HG03039 (cell line): ENCODE data around the gene GPS1.

Experiments
- ATAC-seq: cut with Tn5 transposase; IDR thresholded peaks from one replicate; pipeline ENCODE4 v1.9.1; 2021; ENCODE audit warnings: mild to moderate bottlenecking, moderate library complexity; ENCODE audit not compliant: unreplicated experiment

Gene GPS1

DNA sequence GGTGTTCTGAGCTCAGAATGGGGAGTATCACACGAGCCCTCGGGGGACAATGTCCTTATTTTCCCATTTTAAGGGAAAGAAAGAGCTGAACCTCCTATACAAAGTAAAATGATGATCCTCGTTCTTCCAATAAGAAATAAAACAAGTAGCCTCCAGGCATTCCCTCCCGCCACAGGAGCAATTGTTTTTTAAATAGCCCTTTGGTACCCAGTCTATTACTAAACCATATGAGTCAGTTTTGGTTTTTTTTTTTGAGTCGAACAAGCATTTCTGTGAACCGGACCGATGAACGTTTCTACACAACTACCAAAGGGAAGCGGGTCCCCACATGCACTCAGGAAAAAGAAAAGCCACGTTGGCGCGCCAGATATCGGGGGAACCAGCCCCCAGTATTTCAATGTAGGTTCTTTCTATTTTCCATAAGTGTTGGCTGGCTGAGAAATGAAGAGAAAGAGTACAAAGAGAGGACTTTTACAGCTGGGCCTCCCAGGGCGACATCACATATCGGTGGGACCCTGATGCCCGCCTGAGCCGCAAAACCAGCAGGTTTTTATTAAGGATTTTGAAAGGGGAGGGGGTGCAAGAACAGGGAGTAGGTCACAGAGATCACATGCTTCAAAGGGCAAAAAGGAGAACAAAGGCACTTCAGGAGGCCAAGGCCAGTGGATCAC lies 10.4 kb upstream of the GPS1 start:
- no peak for ATAC-seq

DNA sequence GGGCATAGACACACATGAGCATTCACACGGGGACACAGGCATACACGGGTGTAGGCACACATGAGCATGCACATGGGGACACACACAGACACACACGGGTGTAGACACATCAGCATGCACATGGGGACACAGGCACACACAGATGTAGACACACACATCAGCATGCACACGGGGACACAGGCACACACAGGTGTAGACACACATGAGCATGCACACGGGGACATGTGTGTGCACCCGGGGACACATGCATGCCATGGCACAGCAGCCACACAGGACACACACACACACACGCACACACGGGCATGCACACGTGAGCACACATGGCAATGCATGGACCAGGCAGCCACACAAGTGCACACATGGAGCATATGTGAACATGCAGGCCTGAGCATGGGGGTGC lies 9.0 kb upstream of the GPS1 start:
- no peak for ATAC-seq

DNA sequence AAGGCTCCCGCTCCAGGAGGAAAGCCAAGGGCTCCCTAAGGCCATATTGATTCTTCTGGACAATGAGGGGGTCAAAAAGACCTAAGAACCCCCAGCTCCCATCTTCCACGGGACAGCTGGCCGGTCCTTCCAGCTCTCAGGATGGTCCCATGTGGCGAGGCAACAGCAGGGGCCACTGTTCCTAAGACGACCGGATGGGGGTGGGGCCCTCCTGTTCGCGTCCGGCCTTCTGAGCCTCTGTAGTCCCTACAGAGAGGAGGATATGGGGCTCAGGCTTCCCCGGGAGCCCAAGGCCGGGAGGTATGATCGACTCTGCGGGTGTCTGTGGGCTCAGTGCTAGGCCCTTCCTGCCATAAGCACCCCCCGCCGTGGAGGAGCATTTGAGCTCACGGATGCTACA lies 8.2 kb upstream of the GPS1 start:
- no peak for ATAC-seq

DNA sequence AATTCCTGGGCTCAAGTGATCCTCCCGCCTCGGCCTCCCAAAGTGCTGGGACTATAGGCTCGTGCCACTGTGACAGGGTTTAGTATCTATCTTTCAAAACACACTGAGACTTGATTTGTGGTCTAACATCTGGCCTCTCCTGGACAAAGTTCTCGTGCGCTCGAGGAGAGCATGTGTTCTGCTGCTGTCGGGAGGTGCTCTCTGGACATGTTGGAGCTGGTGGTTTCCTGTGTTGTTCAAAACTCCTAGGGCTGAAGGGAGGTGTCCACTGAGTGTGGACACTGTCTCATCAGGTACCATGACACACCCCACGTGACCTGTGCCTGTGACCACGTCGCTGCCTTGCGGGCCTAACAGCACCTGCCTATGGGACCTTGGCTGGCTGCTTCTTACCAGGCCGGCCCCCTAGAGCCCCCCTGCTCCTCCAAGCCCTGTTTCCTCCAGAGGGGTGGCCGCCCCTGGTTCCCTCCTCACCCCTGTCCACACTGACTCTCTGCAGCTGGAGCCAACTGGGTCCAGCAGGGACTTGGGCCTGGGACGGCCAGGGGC lies 5.7 kb upstream of the GPS1 start:
- no peak for ATAC-seq

DNA sequence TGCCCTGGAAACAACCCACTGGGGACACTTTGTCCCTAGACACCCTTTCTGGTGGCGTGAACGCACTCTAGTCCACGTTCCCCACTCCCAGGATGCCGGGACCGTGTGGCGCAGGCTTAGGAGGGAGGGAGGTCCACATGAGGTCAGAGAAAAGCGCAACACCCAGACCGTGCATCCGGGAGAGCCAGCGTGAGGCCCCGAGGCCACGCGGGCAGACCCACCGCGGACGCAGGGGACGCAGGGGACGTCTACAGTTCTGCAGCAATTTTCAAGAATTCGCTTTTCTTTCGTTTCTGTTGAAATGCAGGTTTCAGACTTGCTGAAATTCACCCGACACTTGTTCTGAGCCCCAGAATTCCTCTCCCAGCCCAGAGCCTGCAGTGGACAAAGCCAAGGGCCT lies 4.8 kb upstream of the GPS1 start:
- no peak for ATAC-seq

DNA sequence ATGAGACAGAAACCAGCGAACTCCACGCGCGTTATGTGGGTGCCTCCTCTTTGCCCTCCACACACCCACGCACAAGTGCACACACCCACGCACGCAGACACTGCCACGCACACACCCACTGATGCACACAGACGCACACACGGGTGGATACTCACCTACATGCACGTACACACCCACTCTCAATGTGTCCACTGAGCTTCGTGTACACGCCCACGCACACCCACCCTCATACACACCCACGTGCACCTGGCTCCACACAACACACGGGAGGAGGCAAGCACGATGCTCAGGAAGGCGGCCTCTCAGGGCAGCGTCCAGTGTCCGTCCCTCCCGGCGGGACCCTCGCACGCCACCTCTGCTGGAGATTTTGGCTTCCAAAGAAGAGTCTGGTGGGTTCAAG lies 4.3 kb upstream of the GPS1 start:
- no peak for ATAC-seq

DNA sequence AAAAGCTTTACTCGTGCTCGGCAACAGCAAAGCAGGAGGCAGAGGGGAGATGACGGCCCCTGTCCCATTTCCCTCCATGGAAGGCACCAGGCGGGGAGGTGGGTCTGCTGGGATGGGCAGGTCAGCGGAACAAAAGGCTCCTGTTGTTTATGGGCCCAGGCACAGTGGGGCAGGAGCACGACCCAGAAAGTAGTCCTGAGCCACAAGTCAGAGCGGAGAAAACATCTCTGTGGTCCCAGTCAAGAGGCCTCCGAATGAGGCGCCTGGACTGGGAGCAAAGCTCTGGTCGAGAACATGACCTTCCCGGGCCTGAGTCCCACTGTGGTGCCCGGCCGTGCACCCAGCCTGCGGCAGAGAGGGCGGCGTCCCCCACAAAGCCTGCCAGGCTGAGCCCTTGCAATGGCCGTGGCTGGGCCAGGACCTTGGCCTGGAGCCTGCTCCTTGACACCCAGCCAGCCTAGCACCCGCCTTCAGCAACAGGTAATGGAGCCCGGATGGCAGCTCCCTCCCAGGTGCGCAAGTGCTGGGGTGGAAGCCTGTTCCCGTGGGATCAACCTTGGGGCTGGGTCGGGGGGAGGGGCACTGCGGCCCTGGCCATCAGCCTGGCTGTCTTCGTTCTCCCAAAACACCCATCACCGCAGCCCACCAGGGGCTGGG lies 3.7 kb upstream of the GPS1 start:
- no peak for ATAC-seq

DNA sequence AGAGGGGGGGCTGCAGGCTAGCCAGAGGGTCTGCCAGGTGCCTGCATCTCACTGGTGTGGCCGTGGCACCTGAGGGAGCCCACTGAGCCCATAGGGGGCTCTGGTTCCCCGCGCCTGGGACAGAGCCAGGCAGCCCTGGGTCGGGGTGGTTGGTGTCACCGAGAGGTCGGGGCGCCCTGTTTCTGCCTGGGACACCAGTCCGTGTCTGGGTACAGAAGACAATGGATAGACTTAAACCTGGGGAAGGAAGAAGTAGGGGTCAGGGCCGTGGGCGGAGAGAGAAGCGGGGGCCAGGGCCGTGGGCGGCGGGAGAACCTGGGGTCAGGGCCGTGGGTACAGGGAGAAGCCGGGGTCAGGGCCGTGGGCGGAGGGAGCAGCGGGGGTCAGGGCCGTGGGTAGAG lies 3.1 kb upstream of the GPS1 start:
- no peak for ATAC-seq

DNA sequence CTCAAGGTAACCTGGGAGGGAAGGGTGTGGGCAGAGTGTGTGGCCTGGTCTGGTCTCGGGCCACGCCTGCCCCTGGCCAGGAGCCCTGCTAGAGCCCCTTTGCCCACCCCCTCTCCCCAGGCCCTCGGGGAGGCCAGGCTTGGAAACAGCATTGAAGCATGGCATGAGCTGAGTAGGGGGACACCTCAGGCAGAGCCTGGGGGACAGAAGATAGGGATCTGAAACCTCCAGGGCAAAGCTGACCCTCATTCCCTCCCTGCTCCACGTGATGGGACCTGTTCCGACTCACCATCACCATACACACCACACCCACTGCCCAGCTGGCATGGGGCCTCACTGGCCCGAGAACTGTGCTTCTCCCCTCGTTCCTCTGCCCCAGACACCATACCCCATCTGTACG lies 2.6 kb upstream of the GPS1 start:
- ATAC-seq = no peak

DNA sequence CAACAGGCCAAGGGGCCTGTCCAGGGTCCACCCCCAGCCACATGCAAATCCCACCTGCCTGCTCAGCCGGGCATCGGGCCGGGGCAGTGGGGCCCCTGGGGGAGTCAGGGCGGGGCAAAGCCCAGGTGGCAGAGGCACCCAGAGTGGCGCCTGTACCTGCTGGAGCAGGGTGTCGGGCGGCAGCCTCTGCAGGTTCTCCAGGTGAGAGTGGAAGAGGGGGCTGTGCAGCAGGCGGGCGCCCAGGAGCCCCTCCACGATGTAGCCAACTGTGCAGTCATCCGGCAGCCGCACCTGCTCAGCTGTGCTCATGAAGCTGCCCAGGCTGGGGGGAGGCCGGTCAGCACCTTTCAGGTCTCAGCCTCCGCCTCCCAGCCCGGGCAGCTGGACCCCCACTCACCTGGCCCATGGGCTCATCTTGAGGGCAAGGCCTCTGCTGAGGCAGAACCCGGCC lies 2.2 kb upstream of the GPS1 start:
- ATAC-seq = no peak

DNA sequence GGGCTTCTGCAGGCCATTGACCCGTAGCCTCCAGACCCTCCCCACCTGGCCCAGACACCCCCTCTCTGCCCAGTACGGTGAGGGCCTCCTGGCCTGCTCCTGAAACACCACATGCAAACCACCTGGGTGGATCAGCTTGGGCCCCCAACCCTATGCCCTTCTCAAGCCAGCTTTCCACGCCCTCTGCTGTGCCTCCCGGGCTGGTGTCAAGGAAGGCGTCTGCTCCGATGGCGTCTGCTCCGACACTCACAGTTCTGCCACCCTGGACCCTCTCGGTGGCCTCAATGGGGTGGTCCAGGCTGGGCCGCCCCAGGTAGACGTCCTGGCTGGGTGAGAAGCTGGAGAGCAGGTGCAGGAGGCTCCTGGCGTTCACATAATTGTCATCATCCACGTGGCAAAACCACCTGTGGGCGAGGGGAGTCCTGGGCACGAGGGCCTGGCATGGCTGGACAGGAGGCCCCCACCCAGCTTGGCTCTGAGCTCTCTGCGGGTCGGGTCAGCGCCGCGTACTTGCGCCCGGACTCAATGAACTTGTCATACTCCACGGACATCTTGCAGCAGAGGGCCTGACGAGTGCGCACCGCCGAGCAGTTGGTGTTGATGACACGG lies 1.4 kb upstream of the GPS1 start:
- no peak for ATAC-seq

DNA sequence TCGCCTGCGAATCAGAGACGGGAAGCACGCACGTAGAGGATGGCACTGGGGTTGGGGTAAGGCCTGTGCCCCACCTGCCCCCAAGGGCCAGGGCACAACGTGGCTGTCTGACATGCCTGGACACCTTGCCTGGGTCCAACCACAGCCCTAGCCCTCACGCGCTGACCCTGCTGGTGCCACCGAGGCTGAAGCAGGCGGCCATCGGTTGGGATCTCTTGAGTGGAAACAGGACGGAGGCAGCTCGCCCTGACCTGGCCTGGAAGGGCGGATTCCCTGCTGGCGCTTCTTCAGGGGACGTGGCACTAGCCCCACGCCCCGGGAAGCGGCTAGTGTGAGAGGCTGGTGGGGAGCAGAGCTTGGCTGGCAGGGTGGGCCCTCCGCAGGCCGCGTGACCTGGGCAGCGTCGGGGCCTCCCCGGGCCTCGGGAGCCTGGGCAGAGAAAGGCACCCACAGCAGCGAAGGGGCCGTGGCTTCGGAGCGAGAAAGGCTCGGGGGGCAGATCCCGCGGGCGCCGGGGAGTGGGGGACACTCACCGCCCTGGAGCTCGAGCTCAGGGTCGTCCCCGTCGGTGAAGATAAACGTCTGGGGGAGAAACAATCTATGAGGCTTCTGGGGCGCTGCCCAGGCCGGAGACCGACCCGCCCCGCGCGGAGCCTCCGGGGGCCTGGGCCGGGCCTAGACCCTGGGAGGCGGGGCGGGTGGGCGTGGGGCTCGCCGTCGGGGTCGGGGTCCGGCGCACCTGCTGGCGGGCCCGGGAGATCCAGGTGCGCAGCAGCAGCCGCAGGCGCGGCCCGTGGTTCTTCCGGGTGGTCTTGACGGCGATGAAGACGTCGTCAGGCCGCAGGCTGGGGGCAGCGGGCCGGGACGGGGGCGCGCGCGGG lies 697 bp upstream of the GPS1 start:
- no peak for ATAC-seq

DNA sequence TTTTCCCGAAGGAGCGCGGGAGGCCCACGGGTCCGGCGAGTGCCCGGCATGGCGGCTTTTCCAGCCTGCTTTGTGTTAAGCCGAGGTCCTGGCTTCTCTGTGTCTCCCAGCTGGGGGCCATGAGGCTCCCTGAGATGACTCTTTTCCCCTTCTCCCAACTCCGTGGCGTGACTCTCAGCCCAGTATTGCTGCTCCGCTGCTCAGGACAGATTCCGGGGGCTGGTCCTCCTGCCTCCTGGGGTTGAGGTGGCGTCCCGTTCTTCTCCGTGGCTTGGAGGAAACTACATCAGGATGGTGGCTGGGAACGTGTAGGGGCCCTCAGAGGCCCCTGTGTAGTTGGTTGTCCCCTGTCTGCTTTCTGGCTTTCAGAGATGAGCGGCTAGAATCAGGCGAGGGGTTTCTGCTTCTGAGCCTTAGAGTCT lies 951 bp downstream of the GPS1 start:
- ATAC-seq = no peak

DNA sequence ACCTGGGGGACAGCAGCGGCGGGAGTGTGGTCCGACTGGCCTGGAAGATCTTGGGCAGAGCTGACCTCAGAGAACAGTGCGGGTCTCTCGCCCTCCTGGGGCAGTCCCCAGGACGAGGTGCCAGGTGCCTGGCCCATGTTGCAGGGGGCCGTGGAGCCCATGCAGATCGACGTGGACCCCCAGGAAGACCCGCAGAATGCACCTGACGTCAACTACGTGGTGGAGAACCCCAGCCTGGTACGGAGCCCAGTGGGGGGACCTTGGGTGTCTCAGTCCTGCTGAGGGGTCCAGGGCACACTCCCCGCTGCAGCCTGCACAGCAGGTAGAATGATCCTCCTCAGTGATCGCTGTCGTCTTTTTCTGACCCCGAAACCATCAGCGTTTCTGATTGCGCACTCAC lies 1.4 kb downstream of the GPS1 start:
- ATAC-seq = no peak

DNA sequence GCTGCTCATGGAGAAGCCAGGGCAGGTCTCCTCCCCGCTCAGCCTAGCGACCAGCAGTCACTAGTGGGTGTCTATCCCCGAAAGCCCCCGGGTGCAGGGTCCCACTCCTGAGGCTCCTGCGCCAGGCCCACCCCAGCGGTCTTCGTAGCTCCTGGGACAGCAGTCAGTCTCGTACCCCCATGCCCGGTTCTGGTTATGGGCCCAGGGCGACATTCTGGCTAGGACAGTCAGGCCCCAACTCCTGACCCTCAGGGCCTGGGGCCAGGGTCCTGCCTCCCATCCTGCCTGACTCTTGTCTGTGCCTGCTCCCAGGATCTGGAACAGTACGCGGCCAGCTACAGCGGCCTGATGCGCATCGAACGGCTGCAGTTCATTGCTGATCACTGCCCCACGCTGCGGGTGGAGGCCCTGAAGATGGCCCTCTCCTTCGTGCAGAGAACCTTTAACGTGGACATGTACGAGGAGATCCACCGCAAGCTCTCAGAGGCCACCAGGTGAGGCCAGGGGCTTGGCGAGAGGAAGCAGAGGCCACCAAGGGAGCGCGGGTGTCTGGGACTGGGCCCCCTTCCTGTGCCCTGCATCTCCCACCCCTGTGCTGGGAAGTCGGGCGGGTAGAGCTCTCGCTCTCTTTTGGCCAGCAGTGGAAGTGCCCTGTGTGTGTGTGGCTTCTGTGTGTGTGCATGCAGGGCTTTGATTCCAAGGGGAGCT lies 2.0 kb downstream of the GPS1 start:
- ATAC-seq = no peak

DNA sequence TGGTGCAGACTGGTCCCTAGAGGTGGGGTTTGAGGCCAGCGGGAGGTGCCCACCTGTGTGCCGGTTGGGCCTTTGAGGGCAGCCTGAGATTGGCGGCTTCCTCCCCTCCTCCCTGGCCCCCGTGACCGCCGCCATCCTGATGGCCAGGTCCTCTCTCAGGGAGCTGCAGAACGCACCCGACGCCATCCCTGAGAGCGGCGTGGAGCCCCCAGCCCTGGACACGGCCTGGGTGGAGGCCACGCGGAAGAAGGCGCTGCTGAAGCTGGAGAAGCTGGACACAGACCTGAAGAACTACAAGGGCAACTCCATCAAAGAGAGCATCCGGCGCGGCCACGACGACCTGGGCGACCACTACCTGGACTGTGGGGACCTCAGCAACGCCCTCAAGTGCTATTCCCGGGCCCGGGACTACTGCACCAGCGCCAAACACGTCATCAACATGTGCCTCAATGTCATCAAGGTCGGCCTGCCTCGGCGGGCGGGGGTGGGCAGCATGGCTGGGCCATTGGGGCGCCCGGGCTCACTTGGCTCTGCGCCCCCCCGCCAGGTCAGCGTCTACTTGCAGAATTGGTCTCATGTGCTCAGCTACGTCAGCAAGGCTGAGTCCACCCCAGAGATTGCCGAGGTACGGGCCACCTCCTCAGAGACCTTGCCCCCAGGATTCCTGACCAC lies 2.8 kb downstream of the GPS1 start:
- no peak for ATAC-seq

DNA sequence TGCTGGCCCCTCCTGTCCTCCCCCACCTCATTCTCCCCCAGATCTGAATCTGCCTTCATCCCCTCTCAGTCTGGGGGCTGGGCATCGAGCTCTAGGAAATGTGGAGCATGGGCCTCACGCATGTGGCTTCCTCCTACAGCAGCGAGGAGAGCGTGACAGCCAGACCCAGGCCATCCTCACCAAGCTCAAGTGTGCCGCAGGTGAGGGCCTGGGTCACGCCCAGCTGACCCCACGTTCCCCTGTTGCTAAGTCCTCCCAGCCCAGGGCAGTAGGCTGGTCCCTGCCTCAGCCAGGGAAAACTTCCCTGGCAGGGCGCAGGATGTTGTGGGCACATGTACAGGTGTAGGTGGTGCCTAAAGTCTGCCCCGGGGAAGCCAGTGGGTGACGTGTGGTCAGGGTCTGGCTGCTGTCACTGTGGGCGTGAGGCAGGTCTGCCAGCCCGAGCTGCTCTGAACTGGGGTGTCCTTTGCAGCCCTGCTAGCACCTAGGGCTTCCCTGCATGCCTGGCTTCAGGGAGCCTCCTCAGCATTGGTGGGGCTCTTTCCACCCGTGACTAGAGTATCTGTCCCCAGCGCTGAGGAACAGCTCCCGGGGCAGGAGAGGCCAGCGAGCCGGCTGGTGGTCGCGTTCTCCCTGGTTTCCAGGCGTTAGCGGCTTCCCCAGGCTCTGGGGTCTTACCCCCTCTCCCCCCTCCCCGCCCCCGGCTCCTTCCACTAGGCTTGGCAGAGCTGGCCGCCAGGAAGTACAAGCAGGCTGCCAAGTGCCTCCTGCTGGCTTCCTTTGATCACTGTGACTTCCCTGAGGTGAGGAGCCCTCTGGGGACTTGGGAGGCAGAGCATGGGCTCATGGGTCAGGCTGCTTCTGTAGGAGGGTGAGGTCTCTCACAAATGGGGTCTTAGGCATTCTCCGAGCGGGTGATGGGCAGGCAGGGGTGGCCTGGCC lies 3.6 kb downstream of the GPS1 start:
- no peak for ATAC-seq

DNA sequence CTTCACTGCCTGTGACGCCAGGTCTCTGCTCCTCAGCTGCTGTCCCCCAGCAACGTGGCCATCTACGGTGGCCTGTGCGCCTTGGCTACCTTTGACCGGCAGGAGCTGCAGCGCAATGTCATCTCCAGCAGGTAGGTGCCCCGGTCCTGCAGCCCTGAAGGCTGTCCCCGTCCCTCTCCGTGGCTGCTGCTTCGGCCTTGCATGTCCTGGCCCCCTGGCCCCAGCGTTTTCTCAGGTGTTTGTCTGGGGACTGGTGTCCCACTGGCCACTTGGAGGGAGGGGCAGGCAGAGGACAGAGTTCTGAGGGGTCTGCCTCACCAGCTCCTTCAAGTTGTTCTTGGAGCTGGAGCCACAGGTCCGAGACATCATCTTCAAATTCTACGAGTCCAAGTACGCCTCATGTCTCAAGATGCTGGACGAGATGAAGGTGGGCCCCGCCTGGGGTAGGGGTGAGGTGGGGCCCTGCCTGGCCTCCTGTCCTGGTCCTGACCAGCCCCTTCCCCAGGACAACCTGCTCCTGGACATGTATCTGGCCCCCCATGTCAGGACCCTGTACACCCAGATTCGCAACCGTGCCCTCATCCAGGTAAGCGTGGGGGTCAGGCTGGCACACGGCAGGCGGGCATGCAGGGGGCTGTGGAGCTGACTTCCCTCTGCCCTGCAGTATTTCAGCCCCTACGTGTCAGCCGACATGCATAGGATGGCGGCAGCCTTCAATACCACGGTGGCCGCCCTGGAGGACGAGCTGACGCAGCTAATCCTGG lies 4.4 kb downstream of the GPS1 start:
- no peak for ATAC-seq
